DMS 273 (cell line): ENCODE measurements around the gene PIP4K2C.

Experiments used
- DNase-seq: peaks from one replicate; lab custom pipeline; 2025; ENCODE audit not compliant: unreplicated experiment; lab: John Stamatoyannopoulos, UW

Gene PIP4K2C

GRCh38 chr12:57620936-57621496 lies 30.0 kb downstream of the PIP4K2C start:
- no peak for DNase-seq

- peak; percentile 70 for DNase-seq
Measured at GRCh38 chr12:57621497-57622292, 30.7 kb downstream of the PIP4K2C start.

GRCh38 chr12:57622293-57623245 lies 31.6 kb downstream of the PIP4K2C start:
- no peak for DNase-seq

- no peak for DNase-seq
Measured at GRCh38 chr12:57623385-57623784, 32.4 kb downstream of the PIP4K2C start.

GRCh38 chr12:57623811-57624390 lies 32.9 kb downstream of the PIP4K2C start:
- no peak for DNase-seq

GRCh38 chr12:57624441-57625220 lies 33.6 kb downstream of the PIP4K2C start:
- no peak for DNase-seq

GRCh38 chr12:57625261-57626032 lies 34.5 kb downstream of the PIP4K2C start:
- DNase-seq: no peak

- DNase-seq: no peak
Measured at GRCh38 chr12:57626111-57626920, 35.3 kb downstream of the PIP4K2C start.

GRCh38 chr12:57626921-57627445 lies 36.0 kb downstream of the PIP4K2C start:
- DNase-seq: no peak

- no peak for DNase-seq
Measured at GRCh38 chr12:57627501-57628279, 36.7 kb downstream of the PIP4K2C start.

- no peak for DNase-seq
Measured at GRCh38 chr12:57628280-57629191, 37.5 kb downstream of the PIP4K2C start.

GRCh38 chr12:57629897-57630471 lies 39.0 kb downstream of the PIP4K2C start:
- DNase-seq: no peak

- DNase-seq: no peak
Measured at GRCh38 chr12:57630891-57631433, 40.0 kb downstream of the PIP4K2C start.

GRCh38 chr12:57631566-57632072 lies 40.6 kb downstream of the PIP4K2C start:
- no peak for DNase-seq

- DNase-seq: peak; percentile 51
Measured at GRCh38 chr12:57632073-57632957, 41.3 kb downstream of the PIP4K2C start.
